Endothelial cell of umbilical vein (primary cell): ENCODE data around the gene TNFRSF19. TPM values are rescaled to one million over a fixed set of nuclear protein-coding genes. Genes with fewer than 3 reads are reported as not detected.

Experiments used
- BruUV-seq: library from RNA; stranded (reverse); fragments of 400-500 nt; replicated peaks from 2 replicates; lab custom pipeline; 2021; lab: Mats Ljungman, UMichigan
- CTCF ChIA-PET: fragments of 300-600, 350-600 bp; sonication (Branson Sonifier 250); formaldehyde crosslinking; loops from one replicate; lab custom pipeline; 2021; ENCODE audit warnings: antibody characterized with exemption, inconsistent platforms; lab: Charles Lee
- POLR2A ChIA-PET: fragments of 300-600, 350-600 bp; sonication (Branson Sonifier 250); formaldehyde crosslinking; loops from one replicate; lab custom pipeline; 2021; ENCODE audit warnings: antibody characterized with exemption, inconsistent platforms; lab: Charles Lee
- DNase-seq: peaks from one replicate; pipeline ENCODE4 v3.0.0-alpha.2; 2011; ENCODE audit warnings: low read depth, low spot score
- FAIRE-seq: peaks from 2 replicates; lab custom pipeline; 2011; peaks lifted over from hg19 to GRCh38; lab: Jason Lieb, UNC
- H2AFZ ChIP-seq: 2 replicates; pipeline ENCODE4 v1.6.0; 2012; ENCODE audit warnings: low read depth, low read length, control low read depth, inconsistent platforms
- H3K27ac ChIP-seq: 2 replicates; pipeline ENCODE4 v1.5.1; 2011; ENCODE audit warnings: low read depth, mild to moderate bottlenecking, control low read depth, low read length, moderate library complexity; ENCODE audit not compliant: insufficient read depth
- H3K27me3 ChIP-seq, 2 experiments: 2 replicates each; pipeline versions ENCODE4 v1.6.0 to v1.6.1; 2011; ENCODE audit warnings: low read length in 2 of 2, mixed read lengths in 1 of 2; ENCODE audit not compliant: control insufficient read depth in 2 of 2, insufficient read depth in 2 of 2
- H3K36me3 ChIP-seq, 2 experiments: 2 replicates in 1 of 2; 3 replicates in 1 of 2; pipeline ENCODE4 v1.5.1; 2011; ENCODE audit warnings: low read length in 2 of 2, mild to moderate bottlenecking in 1 of 2, moderate library complexity in 1 of 2; ENCODE audit not compliant: control insufficient read depth in 2 of 2, insufficient read depth in 2 of 2; ENCODE audit errors: extremely low read depth in 1 of 2
- H3K4me1 ChIP-seq: 3 replicates; pipeline ENCODE4 v1.5.1; 2011; ENCODE audit warnings: mild to moderate bottlenecking, low read length; ENCODE audit not compliant: control insufficient read depth, insufficient read depth; ENCODE audit errors: extremely low read depth
- H3K4me2 ChIP-seq: 2 replicates; pipeline ENCODE4 v1.6.1; 2011; ENCODE audit warnings: low read length, control low read depth, mixed read lengths; ENCODE audit not compliant: insufficient read depth
- H3K4me3 ChIP-seq, 3 experiments: fragments of 200-600 bp in 1 of 3; sonication (generic), shearing (Covaris generic) in 1 of 3; replicated peaks in 1 of 3; 2 replicates each; pipeline ENCODE4 v1.5.1; 2011 to 2016; ENCODE audit warnings: control low read depth in 3 of 3, low read length in 3 of 3, mild to moderate bottlenecking in 2 of 3, inconsistent platforms in 1 of 3, low read depth in 1 of 3, moderate library complexity in 1 of 3; ENCODE audit not compliant: insufficient read depth in 1 of 3
- H3K79me2 ChIP-seq: 2 replicates; pipeline ENCODE4 v1.6.0; 2012; ENCODE audit warnings: low read length, inconsistent platforms; ENCODE audit not compliant: control insufficient read depth, insufficient read depth
- H3K9ac ChIP-seq: replicated peaks from 2 replicates; pipeline ENCODE3; 2011; ENCODE audit warnings: low read length, control low read depth; ENCODE audit not compliant: insufficient read depth; ENCODE audit errors: extremely low read depth
- H3K9me1 ChIP-seq: replicated peaks from 3 replicates; pipeline ENCODE4 v1.6.0; 2011; ENCODE audit warnings: mild to moderate bottlenecking, low read length; ENCODE audit not compliant: control insufficient read depth, insufficient read depth; ENCODE audit errors: extremely low read depth
- H3K9me3 ChIP-seq: replicated peaks from 2 replicates; pipeline ENCODE4 v1.5.1; 2012; ENCODE audit warnings: low read length, inconsistent platforms; ENCODE audit not compliant: control insufficient read depth, insufficient read depth
- H4K20me1 ChIP-seq: replicated peaks from 2 replicates; pipeline ENCODE3; 2011; ENCODE audit warnings: mild to moderate bottlenecking, low read length; ENCODE audit not compliant: control insufficient read depth, insufficient read depth; ENCODE audit errors: extremely low read depth
- EZH2 ChIP-seq: IDR thresholded peaks from 2 replicates; pipeline ENCODE4 v1.6.1; 2012; ENCODE audit warnings: borderline replicate concordance, low read depth, mild to moderate bottlenecking, moderate library complexity, low read length, inconsistent platforms; ENCODE audit not compliant: severe bottlenecking
- FOS ChIP-seq: IDR thresholded peaks from 2 replicates; pipeline ENCODE4 v1.6.1; 2011; ENCODE audit warnings: mild to moderate bottlenecking, low read length, moderate library complexity, borderline replicate concordance; ENCODE audit not compliant: insufficient read depth
- GATA2 ChIP-seq: IDR thresholded peaks from 2 replicates; pipeline ENCODE4 v1.7.0; 2011; ENCODE audit warnings: low read depth, mild to moderate bottlenecking, moderate library complexity, mixed read lengths, low read length; ENCODE audit not compliant: insufficient read length, insufficient read depth
- JUN ChIP-seq: IDR thresholded peaks from 2 replicates; pipeline ENCODE4 v1.6.1; 2011; ENCODE audit warnings: borderline replicate concordance, low read depth; ENCODE audit not compliant: insufficient read length, insufficient read depth
- MYC ChIP-seq: IDR thresholded peaks from one replicate; pipeline ENCODE4 v1.6.1; 2011; ENCODE audit warnings: mild to moderate bottlenecking, low read depth, low read length
- POLR2A ChIP-seq: IDR thresholded peaks from 2 replicates; pipeline ENCODE4 v1.6.1; 2012; ENCODE audit warnings: low read depth, mild to moderate bottlenecking, control low read depth, low read length
- POLR2AphosphoS5 ChIP-seq: IDR thresholded peaks from 2 replicates; pipeline ENCODE4 v1.6.1; 2012; ENCODE audit warnings: low read depth, mild to moderate bottlenecking, control low read depth, low read length, moderate library complexity; ENCODE audit not compliant: insufficient read depth
- dilution Hi-C: fragments of 300-500 bp; cut with MboI; formaldehyde crosslinking; loops from one replicate; pipeline ENCODE4 v1.15.0; 2019; ENCODE audit warnings: low sequenced_read_pairs; ENCODE audit not compliant: extremely low pct_ligation_motif_present
- intact Hi-C: fragments of 100-400 bp; cut with micrococcal nuclease; formaldehyde crosslinking; loops from one replicate; pipeline ENCODE4 v1.10.0; 2022
- polyA plus RNA-seq, 4 experiments: library from polyadenylated mRNA; depleted of rRNA in 3 of 4; stranded (reverse) in 3 of 4; unstranded in 1 of 4; fragments of >200 nt; gene quantifications; 2 replicates each; pipeline versions ENCODE4 v1.2.1 to v1.2.3, GENCODE V29; 2011 to 2012; ENCODE audit warnings: missing spikeins in 1 of 4
- total RNA-seq: library from RNA; stranded (reverse); gene quantifications from 2 replicates; pipeline ENCODE4 v1.2.3, GENCODE V29; 2021
- TF ChIP-seq, protein P1 (sequence below): IDR thresholded peaks from 2 replicates; pipeline ENCODE4 v1.6.1; 2011; ENCODE audit not compliant: insufficient read depth, insufficient read length
- TF ChIP-seq, protein P2 (sequence below), 2 donors: IDR thresholded peaks; 1 replicate in 1 of 2; 2 replicates in 1 of 2; pipeline ENCODE4 v1.5.1; 2011; ENCODE audit warnings: low read length in 2 of 2, mild to moderate bottlenecking in 2 of 2, moderate library complexity in 2 of 2, control low read depth in 1 of 2, inconsistent platforms in 1 of 2, low read depth in 1 of 2; ENCODE audit not compliant: insufficient read depth in 1 of 2; ENCODE audit errors: extremely low read depth in 1 of 2

TNFRSF19 gene
- total and polyA plus RNA-seq, 2 donors (not counting 3 experiments of a cell fraction or from before 2014, with no cell fraction given), result 0.23 to 0.29 TPM

DNA sequence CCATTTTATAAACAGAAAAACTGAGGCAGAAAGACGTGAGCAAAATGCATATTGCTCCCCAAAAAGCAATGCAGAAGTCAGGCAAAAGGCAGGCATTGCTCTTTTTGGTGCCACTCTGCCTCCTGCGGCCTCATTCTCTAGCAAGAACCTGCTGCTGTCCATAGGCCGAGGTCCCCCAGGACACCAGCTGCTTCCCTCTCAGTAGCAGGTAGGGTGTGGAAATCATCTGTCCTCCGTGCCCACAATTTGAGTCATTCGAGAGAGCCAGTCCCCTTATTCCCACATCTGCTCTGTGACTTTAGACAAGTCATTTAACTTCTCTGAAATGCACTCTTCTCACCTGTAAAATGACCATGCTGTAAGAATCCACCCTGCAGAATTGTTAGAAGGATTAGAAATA, 50.0 kb downstream of the TNFRSF19 start:
- no peak for TF ChIP-seq POLR2A
- no peak for TF ChIP-seq EZH2
- TF ChIP-seq, protein P1, sequence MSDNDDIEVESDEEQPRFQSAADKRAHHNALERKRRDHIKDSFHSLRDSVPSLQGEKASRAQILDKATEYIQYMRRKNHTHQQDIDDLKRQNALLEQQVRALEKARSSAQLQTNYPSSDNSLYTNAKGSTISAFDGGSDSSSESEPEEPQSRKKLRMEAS, result no peak
- no peak for TF ChIP-seq FOS
- TF ChIP-seq, protein P2, sequence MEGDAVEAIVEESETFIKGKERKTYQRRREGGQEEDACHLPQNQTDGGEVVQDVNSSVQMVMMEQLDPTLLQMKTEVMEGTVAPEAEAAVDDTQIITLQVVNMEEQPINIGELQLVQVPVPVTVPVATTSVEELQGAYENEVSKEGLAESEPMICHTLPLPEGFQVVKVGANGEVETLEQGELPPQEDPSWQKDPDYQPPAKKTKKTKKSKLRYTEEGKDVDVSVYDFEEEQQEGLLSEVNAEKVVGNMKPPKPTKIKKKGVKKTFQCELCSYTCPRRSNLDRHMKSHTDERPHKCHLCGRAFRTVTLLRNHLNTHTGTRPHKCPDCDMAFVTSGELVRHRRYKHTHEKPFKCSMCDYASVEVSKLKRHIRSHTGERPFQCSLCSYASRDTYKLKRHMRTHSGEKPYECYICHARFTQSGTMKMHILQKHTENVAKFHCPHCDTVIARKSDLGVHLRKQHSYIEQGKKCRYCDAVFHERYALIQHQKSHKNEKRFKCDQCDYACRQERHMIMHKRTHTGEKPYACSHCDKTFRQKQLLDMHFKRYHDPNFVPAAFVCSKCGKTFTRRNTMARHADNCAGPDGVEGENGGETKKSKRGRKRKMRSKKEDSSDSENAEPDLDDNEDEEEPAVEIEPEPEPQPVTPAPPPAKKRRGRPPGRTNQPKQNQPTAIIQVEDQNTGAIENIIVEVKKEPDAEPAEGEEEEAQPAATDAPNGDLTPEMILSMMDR (IDR thresholded peaks at IDR 0.05; ENCODE audit: extremely low read depth in 1 of 2, insufficient read depth in 1 of 2, low read depth in 1 of 2, low read length in 2 of 2), result no peak
- no peak for TF ChIP-seq MYC
- no peak for TF ChIP-seq GATA2
- TF ChIP-seq POLR2AphosphoS5, result no peak
- TF ChIP-seq JUN, result no peak
- Histone ChIP-seq H3K4me2 (no peak overlapping the region), H3K27me3 (no peaks in the 10 kb centered on the region), H3K9ac (no peak overlapping the region), H3K4me1 (peaks cover 27% of the 10 kb centered on the region), H4K20me1 (no peaks in the 10 kb centered on the region), H2AFZ (no peak overlapping the region), H3K79me2 (no peaks in the 10 kb centered on the region), H3K27ac (no peak overlapping the region), H3K4me3 (no peak overlapping the region), H3K9me1 (no peaks in the 10 kb centered on the region), H3K9me3 (no peaks in the 10 kb centered on the region), H3K36me3 (no peaks in the 10 kb centered on the region)
- intact Hi-C loops, result no loop called here
- CTCF ChIA-PET, result interaction anchor here (1.4 to 1.6 kb wide), 2 partner anchors 12 to 15 kb away, joined by 5 read pairs; no protein-coding TSS in a partner anchor
- DNase-seq (no peak), FAIRE-seq (no peak)
- dilution Hi-C loops, result no loop called here
- no TSS peak for BruUV-seq
- POLR2A ChIA-PET, result no interaction called here
